Stomach (tissue), 4 donors: Measurements from ENCODE around the gene ANG.
"Not testable (repeated sequence)": the region's sequence is repeated elsewhere in the genome, so short reads cannot be mapped to it uniquely, and the experiment has no call there.

ENCODE experiments used
- CTCF ChIP-seq, 7 experiments: fragments of 450-650 bp in 4 of 7; fragments of 200-600 bp in 3 of 7; sonication (generic) in 3 of 7; IDR thresholded peaks; one replicate each; pipeline ENCODE4 v1.5.1; 2016 to 2019; ENCODE audit warnings: antibody characterized with exemption in 7 of 7, control low read depth in 2 of 7, mild to moderate bottlenecking in 1 of 7
- EP300 ChIP-seq: sonication (generic); formaldehyde crosslinking; IDR thresholded peaks from one replicate; pipeline ENCODE4 v1.6.1; 2017; ENCODE audit warnings: antibody characterized with exemption
- POLR2A ChIP-seq, 4 donors: fragments of 450-650 bp; IDR thresholded peaks; one replicate each; pipeline ENCODE4 v1.6.1; 2016; ENCODE audit warnings: antibody characterized with exemption in 4 of 4, control low read depth in 2 of 4, mild to moderate bottlenecking in 1 of 4, moderate library complexity in 1 of 4
- POLR2AphosphoS5 ChIP-seq, 3 donors: sonication (generic); formaldehyde crosslinking; IDR thresholded peaks; one replicate each; pipeline ENCODE4 v1.6.1; 2016; ENCODE audit warnings: antibody characterized with exemption in 3 of 3

DNA sequence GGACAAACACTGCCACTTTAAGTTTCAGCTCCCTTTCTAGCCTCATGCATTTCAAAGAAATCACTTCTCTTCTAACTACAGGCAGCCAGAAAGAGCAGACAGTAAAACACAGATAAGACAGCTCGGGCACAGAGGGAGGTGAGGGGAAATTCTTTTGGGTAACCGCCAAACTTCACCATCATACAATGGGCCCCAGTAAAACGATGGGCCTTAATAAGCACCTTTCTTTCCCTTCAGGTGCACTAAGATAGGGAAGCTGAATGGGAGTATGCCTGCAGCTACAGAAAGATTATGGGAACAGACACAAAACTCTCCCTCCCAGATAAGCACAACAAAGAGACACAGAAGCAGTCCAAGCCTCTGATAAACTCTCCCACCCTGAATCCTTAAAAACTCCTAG, 45.8 kb upstream of the ANG start:
- not testable (repeated sequence) for TF ChIP-seq POLR2A (IDR thresholded peaks at IDR 0.05); CTCF (IDR thresholded peaks at IDR 0.05); POLR2AphosphoS5 (IDR thresholded peaks at IDR 0.05); EP300
